Measurements from ENCODE around the gene GTPBP1.

GRCh38 chr22:38681582-38682335 lies 24.0 kb upstream of the GTPBP1 start, which contains the start of gene TOMM22:
- no peak for TF ChIP-seq GATA3 (IDR thresholded peaks at IDR 0.05; ENCODE audit: low read depth, low read length)
- TF ChIP-seq GATA2 (IDR thresholded peaks at IDR 0.05; ENCODE audit: low read depth, low read length), result no peak
